Fibroblast of the conjunctiva (primary cell): ENCODE results near the gene DNAJB4.
A peak's percentile ranks its signal among the peaks of the same experiment; 100 is the strongest.
"Not testable (repeated sequence)": the region's sequence is repeated elsewhere in the genome, so short reads cannot be mapped to it uniquely, and the experiment has no call there.

Experiments used
- DNase-seq: peaks from one replicate; pipeline ENCODE4 v3.0.0-alpha.2; 2010; ENCODE audit warnings: low read depth

DNAJB4 gene

DNA sequence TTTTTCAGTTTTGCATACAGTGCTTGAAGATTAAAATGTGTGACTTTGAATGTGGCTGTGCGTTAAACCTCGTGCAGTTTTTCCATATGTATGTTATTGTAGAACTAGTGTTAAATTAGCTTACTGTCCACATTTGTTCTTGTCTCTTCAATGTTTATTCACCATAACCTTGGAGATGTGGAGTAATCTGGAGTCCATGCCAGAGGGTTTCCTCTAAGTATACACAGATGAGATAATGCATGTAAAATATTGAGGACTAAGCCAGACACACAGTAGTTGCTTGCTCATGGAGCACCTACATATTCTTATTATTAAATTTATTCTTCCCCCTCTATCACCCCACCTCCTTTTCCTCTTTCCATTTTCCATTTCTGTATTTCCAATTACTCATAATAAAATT lies 33.3 kb downstream of the DNAJB4 start:
- peak; percentile 56 for DNase-seq

GRCh38 chr1:78038491-78038939 lies 33.8 kb downstream of the DNAJB4 start:
- DNase-seq, result no peak

- no peak for DNase-seq
These were observed 35.8 kb downstream of the DNAJB4 start for GRCh38 chr1:78040484-78041089.

DNA sequence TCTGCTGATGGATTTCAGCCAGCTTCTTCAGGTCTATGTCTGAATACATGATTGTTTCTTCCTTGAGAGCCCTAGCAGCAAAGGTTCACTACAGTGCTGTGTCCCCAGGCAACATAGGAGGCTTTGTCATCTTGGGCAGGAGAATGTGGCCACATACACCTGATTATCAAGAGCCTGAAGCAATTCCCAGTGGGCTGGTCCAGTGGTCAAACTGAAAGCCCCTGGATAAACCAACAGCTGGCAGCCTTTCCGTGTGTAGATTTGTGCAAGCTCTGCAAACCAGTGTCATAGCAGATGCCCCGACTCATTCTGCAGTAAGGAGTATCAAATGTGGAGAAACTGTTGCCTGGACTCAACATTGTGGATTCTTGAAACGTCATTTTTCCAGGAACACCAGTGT lies 38.7 kb downstream of the DNAJB4 start:
- DNase-seq, result no peak

GRCh38 chr1:78044796-78045562 lies 40.2 kb downstream of the DNAJB4 start:
- no peak for DNase-seq

GRCh38 chr1:78045563-78045925 lies 40.8 kb downstream of the DNAJB4 start:
- DNase-seq, result no peak

- no peak for DNase-seq
These were observed 41.4 kb downstream of the DNAJB4 start, which contains the start of gene GIPC2 for GRCh38 chr1:78045926-78046778. Gene GIPC2 (plus strand): TSS chr1:78045966. CDS start chr1:78046095, 129 bp downstream.

DNA sequence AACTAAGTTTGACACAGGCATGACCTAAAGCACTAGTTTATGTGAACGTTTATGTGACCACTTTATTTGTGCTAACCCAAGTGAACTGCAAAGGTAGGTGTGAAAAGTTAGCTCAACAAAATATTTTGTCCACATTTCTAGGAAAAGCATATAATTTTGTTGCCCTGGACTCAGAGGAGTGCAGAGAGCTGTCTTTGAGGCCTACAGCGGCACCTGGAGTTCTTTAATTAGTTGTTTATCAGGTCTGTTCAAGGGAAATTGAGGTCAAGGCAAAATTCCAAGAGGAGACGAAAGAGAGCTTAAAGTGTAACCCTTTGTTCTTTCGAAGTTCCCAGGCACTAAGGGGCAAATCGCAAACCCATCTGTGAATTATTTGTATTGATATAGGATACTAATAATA lies 42.4 kb downstream of the DNAJB4 start:
- no peak for DNase-seq

DNA sequence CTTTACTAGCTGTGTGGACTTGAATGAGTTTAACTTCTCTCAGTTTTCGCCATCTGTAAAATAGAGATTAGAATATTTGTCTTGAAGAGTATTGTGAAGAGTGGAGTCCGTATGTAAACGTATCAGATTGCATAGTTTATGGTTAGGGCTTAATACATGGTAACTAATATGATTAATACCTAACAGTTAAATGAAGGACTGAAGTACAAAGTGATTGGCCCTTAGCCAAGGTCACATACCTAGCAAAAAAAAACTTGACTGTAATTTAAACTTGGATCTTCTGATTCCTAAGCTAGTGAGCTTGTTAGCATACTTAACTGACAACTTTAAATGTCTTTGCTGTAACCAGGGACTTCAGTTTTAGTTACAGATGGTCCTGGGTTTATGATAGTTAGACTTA lies 42.9 kb downstream of the DNAJB4 start:
- no peak for DNase-seq

GRCh38 chr1:78048446-78048845 lies 43.7 kb downstream of the DNAJB4 start:
- no peak for DNase-seq

DNA sequence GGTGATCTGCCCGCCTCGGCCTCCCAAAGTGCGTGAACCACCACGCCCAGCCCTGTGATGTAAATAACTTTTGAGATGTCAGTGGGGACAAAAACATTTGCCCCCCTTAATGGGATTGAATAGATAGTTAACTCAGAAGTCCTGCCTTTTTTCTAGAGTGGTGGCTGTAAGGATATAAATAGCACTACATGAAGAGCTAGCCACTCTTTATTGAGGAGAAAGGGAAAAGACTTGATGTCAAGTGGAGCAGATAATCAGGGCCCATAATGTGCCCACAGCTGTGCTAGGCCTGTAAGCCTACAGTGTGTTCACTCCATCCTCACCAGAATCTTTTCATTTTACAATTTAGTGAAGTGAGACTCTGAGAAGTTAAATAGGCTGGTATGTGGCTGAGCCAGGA lies 44.7 kb downstream of the DNAJB4 start:
- DNase-seq, result no peak

DNA sequence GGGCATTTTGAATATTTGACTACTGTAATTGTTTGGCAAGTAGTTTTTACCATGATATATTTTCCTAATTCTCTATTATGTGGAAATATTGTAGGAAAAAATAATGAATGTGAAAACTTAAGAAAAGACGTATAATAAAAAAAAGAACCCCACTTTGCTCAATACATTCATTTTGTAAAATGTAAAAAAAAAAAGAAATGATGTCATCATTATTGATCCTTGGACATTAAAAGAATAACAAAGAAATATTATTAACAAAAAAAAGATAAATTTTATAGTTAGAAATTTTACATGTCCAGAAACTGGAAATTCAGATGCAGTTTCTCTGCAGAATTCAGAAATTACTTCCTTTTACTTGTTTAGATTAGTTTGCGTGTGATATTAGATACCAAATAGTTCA lies 46.3 kb downstream of the DNAJB4 start:
- DNase-seq, result no peak

- no peak for DNase-seq
These were observed 48.1 kb downstream of the DNAJB4 start for GRCh38 chr1:78052685-78053405.

- no peak for DNase-seq
These were observed 48.8 kb downstream of the DNAJB4 start for GRCh38 chr1:78053498-78053897.

- no peak for DNase-seq
These were observed 49.8 kb downstream of the DNAJB4 start for GRCh38 chr1:78054559-78054958.

DNA sequence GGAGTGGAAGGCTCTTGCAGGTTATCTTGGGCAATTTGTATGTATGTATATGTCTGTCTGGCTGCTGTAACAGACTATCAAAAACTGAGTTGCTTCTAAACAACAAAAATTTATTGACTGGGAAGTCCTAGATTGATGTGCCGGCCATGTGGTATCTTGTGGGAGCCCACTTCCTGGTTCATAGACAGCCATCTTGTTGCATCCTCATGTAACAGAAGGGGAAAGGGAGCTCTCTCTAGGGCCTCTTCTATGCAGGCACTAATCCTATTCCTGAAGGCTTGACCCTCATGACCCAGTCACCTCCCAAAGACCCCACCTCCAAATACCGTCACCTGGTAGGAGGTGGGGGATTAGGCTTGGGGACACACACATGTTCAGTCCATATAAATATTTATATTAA lies 50.2 kb downstream of the DNAJB4 start:
- no peak for DNase-seq

DNA sequence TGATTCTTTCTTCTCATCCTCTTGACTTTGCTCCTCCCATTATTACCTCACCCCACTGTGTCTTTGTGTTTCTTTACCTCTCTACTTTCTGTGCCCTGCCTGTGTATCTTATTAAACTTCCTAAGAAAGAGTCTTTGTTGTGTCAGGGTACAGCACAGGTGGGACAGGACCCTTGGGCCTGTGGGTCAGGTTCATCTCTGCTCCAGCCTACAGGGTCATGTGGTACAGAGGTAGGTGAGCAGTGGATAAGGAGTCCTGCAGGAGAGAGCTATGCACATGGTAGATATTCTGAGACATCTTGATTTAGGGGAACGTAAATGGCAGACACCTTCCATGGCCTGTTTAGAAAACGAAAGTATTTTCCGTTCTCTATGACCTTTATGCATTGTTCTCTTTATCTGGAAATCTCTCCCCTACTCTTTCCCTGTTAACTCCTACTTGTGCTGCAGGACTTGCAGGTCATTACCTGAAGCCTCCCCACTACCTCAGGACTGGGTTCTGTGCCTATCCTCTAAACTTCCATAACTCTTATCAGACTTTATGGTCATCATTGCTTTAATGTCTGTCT lies 50.9 kb downstream of the DNAJB4 start:
- no peak for DNase-seq

- DNase-seq, result no peak
These were observed 53.9 kb downstream of the DNAJB4 start for GRCh38 chr1:78058670-78059069.

DNA sequence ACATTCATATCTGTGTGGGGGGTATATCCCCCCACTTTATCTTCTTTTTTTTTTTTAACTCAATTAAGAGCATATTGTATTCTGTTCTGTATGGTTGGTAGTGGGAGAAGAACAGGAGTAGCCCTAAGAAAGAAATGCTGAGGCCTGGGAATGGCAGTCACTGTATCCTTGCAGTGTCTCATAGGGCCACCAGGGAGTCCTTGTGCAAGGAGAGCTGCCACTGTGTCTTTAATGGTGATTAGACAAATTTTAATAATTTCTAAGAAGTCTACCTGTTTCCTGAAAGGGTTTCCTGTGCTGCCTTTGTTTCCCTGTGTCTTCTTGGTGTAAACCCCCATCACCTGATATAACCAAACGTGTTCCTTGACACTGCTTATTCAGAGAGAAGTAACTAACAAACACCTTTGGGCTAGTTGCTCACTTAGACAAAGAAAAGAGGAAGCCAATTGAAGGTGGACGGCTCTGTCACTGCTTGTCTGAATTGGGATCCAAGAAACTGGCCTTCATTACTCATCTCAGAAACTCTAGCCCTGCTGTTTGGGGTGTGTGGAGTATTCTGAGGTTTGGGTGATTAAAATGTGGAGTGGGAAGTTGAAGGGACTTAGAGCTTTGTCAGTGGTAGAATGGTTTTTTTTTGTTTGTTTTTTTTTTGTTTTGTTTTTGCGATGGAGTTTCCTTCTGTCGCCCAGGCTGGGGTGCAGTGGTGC lies 56.3 kb downstream of the DNAJB4 start:
- no peak for DNase-seq

GRCh38 chr1:78061825-78062523 lies 57.2 kb downstream of the DNAJB4 start:
- DNase-seq, result peak; percentile 83

- not testable (repeated sequence) for DNase-seq
These were observed 60.1 kb downstream of the DNAJB4 start for GRCh38 chr1:78064886-78065285.
